Measurements from ENCODE around the gene UBQLNL.

Gene UBQLNL

DNA sequence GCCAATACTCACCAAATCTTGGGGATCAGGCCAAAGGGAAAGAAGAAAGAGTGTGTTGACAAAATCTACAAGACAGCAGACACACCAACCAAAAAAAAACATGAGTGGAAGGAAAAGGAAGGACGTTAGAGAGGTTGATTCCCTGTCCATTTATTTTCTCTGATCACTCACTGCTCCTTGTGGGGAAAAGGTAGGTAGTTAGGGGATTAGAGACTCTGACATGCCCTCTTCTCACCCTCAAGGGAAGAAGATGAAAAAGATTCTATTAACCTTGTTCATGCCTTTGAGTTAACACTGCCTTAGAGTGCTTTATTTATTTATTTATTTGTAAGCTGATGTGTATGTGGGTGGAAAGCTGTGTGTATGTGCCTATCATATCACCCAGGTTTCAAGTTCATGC is 31.9 kb upstream of the UBQLNL start, which contains the start of gene OR52H1:
Gene OR52H1 (minus strand): TSS at position 101 of the 400 bp plus-strand sequence. CDS start 3,035 bp downstream, outside the sequence.
- TF ChIP-seq, protein P1, sequence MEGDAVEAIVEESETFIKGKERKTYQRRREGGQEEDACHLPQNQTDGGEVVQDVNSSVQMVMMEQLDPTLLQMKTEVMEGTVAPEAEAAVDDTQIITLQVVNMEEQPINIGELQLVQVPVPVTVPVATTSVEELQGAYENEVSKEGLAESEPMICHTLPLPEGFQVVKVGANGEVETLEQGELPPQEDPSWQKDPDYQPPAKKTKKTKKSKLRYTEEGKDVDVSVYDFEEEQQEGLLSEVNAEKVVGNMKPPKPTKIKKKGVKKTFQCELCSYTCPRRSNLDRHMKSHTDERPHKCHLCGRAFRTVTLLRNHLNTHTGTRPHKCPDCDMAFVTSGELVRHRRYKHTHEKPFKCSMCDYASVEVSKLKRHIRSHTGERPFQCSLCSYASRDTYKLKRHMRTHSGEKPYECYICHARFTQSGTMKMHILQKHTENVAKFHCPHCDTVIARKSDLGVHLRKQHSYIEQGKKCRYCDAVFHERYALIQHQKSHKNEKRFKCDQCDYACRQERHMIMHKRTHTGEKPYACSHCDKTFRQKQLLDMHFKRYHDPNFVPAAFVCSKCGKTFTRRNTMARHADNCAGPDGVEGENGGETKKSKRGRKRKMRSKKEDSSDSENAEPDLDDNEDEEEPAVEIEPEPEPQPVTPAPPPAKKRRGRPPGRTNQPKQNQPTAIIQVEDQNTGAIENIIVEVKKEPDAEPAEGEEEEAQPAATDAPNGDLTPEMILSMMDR (conservative IDR thresholded peaks at IDR 0.05; ENCODE audit: low read depth, low read length): no peak
- no peak for DNase-seq (ENCODE audit: low read depth)
- H3K4me3 ChIP-seq (ENCODE audit: low read length): no peak within 1 kb of the TSS

DNA sequence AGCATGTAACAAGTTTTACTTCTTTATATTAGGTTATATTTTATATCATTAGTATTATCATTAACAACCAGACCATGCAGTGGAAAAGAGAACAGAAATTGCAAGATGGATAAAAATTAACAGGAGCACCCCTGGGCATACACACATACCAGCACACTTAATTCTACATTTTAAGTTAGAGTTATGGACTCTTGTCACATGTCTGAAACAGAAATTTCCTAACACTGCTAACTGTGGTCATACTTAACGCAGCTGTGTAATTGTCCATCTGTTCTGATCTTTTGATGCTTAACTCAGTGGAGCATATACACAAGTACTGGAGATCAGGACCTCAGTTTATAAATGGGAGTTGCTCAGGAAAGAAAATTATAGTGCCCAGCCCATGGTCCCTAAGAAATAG is 31.5 kb upstream of the UBQLNL start:
- TF ChIP-seq, protein P1 (conservative IDR thresholded peaks at IDR 0.05; ENCODE audit: low read depth, low read length): no peak
- no peak for DNase-seq (ENCODE audit: low read depth)
- no peak overlapping the region for H3K4me3 ChIP-seq (ENCODE audit: low read length)

GRCh38 chr11:5546457-5546856 is 30.0 kb upstream of the UBQLNL start:
- TF ChIP-seq, protein P1 (conservative IDR thresholded peaks at IDR 0.05; ENCODE audit: low read depth, low read length): no peak
- DNase-seq (ENCODE audit: low read depth): no peak

GRCh38 chr11:5541427-5541826 is 24.9 kb upstream of the UBQLNL start:
- DNase-seq (ENCODE audit: low read depth): no peak
- H3K4me3 ChIP-seq (ENCODE audit: low read length): no peak overlapping the region
- TF ChIP-seq, protein P1 (conservative IDR thresholded peaks at IDR 0.05; ENCODE audit: low read depth, low read length): no peak

More at GRCh38 chr11:5546457-5546856, 30.0 kb upstream of the UBQLNL start:
- H3K4me3 ChIP-seq (ENCODE audit: low read length): no peak overlapping the region

- DNase-seq (ENCODE audit: low read depth): no peak
- TF ChIP-seq, protein P1 (conservative IDR thresholded peaks at IDR 0.05; ENCODE audit: low read depth, low read length): no peak
- no peak overlapping the region for H3K4me3 ChIP-seq (ENCODE audit: low read length)
These were observed 20.0 kb upstream of the UBQLNL start for GRCh38 chr11:5536482-5536881.

GRCh38 chr11:5534046-5534445 is 17.5 kb upstream of the UBQLNL start:
- DNase-seq (ENCODE audit: low read depth): no peak
- TF ChIP-seq, protein P1 (conservative IDR thresholded peaks at IDR 0.05; ENCODE audit: low read depth, low read length): no peak
- H3K4me3 ChIP-seq (ENCODE audit: low read length): no peak overlapping the region

DNA sequence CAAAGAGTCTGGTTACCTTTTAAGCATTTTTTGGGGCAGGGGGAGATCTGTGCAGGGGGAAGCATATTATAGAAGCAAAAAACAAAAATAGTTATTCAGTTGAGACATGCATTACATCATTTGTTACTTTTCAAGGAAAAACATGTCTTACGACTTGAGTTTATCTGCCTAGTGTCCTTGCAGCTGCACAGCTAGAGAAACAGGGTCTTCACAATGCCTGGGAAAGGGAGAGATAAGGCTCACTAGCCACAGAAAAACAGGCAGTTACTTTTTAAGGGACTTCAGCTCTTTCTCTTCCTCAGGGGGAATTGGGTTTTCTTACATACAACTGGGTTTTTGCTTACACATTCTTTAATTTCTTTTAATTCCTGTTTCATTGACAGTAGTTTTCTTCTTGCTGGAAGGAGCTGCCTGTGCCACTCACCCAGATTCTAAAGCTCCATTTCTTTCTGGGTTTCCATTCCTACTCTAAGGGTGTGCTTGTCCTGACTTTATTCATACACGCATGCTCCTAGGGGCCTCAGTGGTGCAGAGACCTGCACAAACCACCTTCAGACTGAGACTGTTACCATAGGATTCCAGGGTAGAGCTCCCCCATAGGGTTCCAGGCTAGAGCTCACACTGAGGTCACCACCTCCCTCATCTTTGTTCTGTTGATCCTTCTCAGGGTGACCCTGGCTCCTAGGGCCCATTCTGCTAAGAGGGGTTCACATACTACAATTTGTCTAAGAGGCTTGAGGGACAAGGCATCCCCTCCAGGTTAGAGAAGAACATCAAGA is 14.7 kb upstream of the UBQLNL start:
- TF ChIP-seq, protein P1 (conservative IDR thresholded peaks at IDR 0.05; ENCODE audit: low read depth, low read length): no peak
- no peak overlapping the region for H3K4me3 ChIP-seq (ENCODE audit: low read length)
- DNase-seq (ENCODE audit: low read depth): no peak
